Muscle layer of colon (tissue), 2 donors: ENCODE measurements around the gene SARM1.

Experiments
- H3K27ac ChIP-seq: one replicate; pipeline ENCODE4 v1.7.0; 2013; ENCODE audit warnings: low read depth, mild to moderate bottlenecking, low read length, moderate library complexity
- H3K27me3 ChIP-seq, 2 donors: one replicate each; pipeline ENCODE4 v1.7.0; 2013; ENCODE audit warnings: low read length in 2 of 2, mild to moderate bottlenecking in 2 of 2; ENCODE audit not compliant: insufficient read depth in 2 of 2, control insufficient read depth in 1 of 2
- H3K36me3 ChIP-seq: one replicate; pipeline ENCODE4 v1.7.0; 2013; ENCODE audit warnings: mild to moderate bottlenecking, low read length; ENCODE audit not compliant: insufficient read depth
- H3K4me1 ChIP-seq: one replicate; pipeline ENCODE4 v1.7.0; 2013; ENCODE audit warnings: mild to moderate bottlenecking, low read length; ENCODE audit not compliant: insufficient read depth
- H3K4me3 ChIP-seq, 2 donors: one replicate each; pipeline ENCODE4 v1.7.0; 2013; ENCODE audit warnings: low read length in 2 of 2, low read depth in 1 of 2, mild to moderate bottlenecking in 1 of 2, moderate library complexity in 1 of 2
- H3K9ac ChIP-seq: one replicate; pipeline ENCODE4 v1.7.0; 2013; ENCODE audit warnings: low read length
- H3K9me3 ChIP-seq: one replicate; pipeline ENCODE4 v1.7.0; 2013; ENCODE audit warnings: mild to moderate bottlenecking, low read length
- donor health status: abdominal sarcoma.
- donor health status: Adenocarcinoma of cecum.

Gene SARM1

GRCh38 chr17:28399808-28400207 lies 28.3 kb downstream of the SARM1 start:
- Histone ChIP-seq H3K27me3 (no peaks in the 10 kb centered on the region), H3K4me3 (no peak overlapping the region), H3K9me3 (no peaks in the 10 kb centered on the region), H3K4me1 (peaks cover 6% of the 10 kb centered on the region), H3K27ac (no peak overlapping the region), H3K9ac (no peak overlapping the region), H3K36me3 (peaks cover 45% of the 10 kb centered on the region)

GRCh38 chr17:28402224-28402630 lies 30.7 kb downstream of the SARM1 start:
- Histone ChIP-seq H3K27ac (no peak overlapping the region), H3K36me3 (peaks cover 31% of the 10 kb centered on the region), H3K9me3 (no peaks in the 10 kb centered on the region), H3K27me3 (no peaks in the 10 kb centered on the region), H3K9ac (no peak overlapping the region), H3K4me1 (peaks cover 19% of the 10 kb centered on the region), H3K4me3 (no peak overlapping the region)

- H3K9me3 ChIP-seq: no peaks in the 10 kb centered on the region
- H3K9ac ChIP-seq: no peak overlapping the region
- peaks cover 19% of the 10 kb centered on the region for H3K4me1 ChIP-seq
- H3K27ac ChIP-seq: no peak overlapping the region
- no peak overlapping the region for H3K4me3 ChIP-seq
- H3K27me3 ChIP-seq: no peaks in the 10 kb centered on the region
- H3K36me3 ChIP-seq: peaks cover 30% of the 10 kb centered on the region
Observed at GRCh38 chr17:28402844-28403243, 31.4 kb downstream of the SARM1 start.

- H3K4me1 ChIP-seq: peaks cover 19% of the 10 kb centered on the region
- H3K9ac ChIP-seq: no peak overlapping the region
- no peak overlapping the region for H3K27ac ChIP-seq
- H3K36me3 ChIP-seq: peaks cover 20% of the 10 kb centered on the region
- H3K4me3 ChIP-seq: no peak overlapping the region
- no peaks in the 10 kb centered on the region for H3K9me3 ChIP-seq
- H3K27me3 ChIP-seq: no peaks in the 10 kb centered on the region
Observed at GRCh38 chr17:28404007-28404406, 32.5 kb downstream of the SARM1 start.

- H3K9ac ChIP-seq: no peak overlapping the region
- H3K27me3 ChIP-seq: no peaks in the 10 kb centered on the region
- no peak overlapping the region for H3K4me3 ChIP-seq
- no peak overlapping the region for H3K27ac ChIP-seq
- peaks cover 15% of the 10 kb centered on the region for H3K36me3 ChIP-seq
- peaks cover 19% of the 10 kb centered on the region for H3K4me1 ChIP-seq
- H3K9me3 ChIP-seq: no peaks in the 10 kb centered on the region
Observed at GRCh38 chr17:28404461-28404811, 32.9 kb downstream of the SARM1 start.

GRCh38 chr17:28404812-28405570 lies 33.5 kb downstream of the SARM1 start:
- Histone ChIP-seq H3K4me1 (peaks cover 19% of the 10 kb centered on the region), H3K27ac (no peak overlapping the region)

GRCh38 chr17:28405632-28406472 lies 34.4 kb downstream of the SARM1 start, which contains the start of gene SLC46A1:
TSS of gene SLC46A1 (minus strand) at chr17:28406212. CDS start at chr17:28406114, 98 bp downstream.
- Histone ChIP-seq H3K27me3 (no peaks in the 10 kb centered on the region), H3K9me3 (no peaks in the 10 kb centered on the region), H3K27ac (peak within 1 kb of the TSS; percentile 55), H3K4me1 (peaks cover 19% of the 10 kb centered on the region), H3K36me3 (peaks cover 13% of the 10 kb centered on the region), H3K4me3 (peak within 1 kb of the TSS; percentile 81 to 82), H3K9ac (no peak within 1 kb of the TSS)

More at GRCh38 chr17:28404812-28405570, 33.5 kb downstream of the SARM1 start:
- peak overlapping the region; percentile 81 to 82 for H3K4me3 ChIP-seq
- peaks cover 13% of the 10 kb centered on the region for H3K36me3 ChIP-seq
- no peaks in the 10 kb centered on the region for H3K9me3 ChIP-seq
- no peak overlapping the region for H3K9ac ChIP-seq
- H3K27me3 ChIP-seq: no peaks in the 10 kb centered on the region

- Histone ChIP-seq H3K27me3 (no peaks in the 10 kb centered on the region), H3K36me3 (peaks cover 13% of the 10 kb centered on the region), H3K4me3 (peak overlapping the region; percentile 81 to 82), H3K9me3 (no peaks in the 10 kb centered on the region), H3K27ac (no peak overlapping the region), H3K9ac (no peak overlapping the region), H3K4me1 (peaks cover 19% of the 10 kb centered on the region)
Observed at GRCh38 chr17:28406473-28406814, 35.0 kb downstream of the SARM1 start.

- Histone ChIP-seq H3K9ac (no peak overlapping the region), H3K27me3 (no peaks in the 10 kb centered on the region), H3K9me3 (no peaks in the 10 kb centered on the region), H3K4me3 (no peak overlapping the region), H3K36me3 (peaks cover 5% of the 10 kb centered on the region), H3K4me1 (peaks cover 19% of the 10 kb centered on the region), H3K27ac (no peak overlapping the region)
Observed at GRCh38 chr17:28407130-28407973, 35.9 kb downstream of the SARM1 start.

GRCh38 chr17:28407974-28408306 lies 36.4 kb downstream of the SARM1 start:
- H3K4me1 ChIP-seq: peaks cover 19% of the 10 kb centered on the region
- H3K27ac ChIP-seq: no peak overlapping the region
- H3K36me3 ChIP-seq: peaks cover 1% of the 10 kb centered on the region
- H3K4me3 ChIP-seq: no peak overlapping the region
- H3K9ac ChIP-seq: no peak overlapping the region
- no peaks in the 10 kb centered on the region for H3K9me3 ChIP-seq
- H3K27me3 ChIP-seq: no peaks in the 10 kb centered on the region

GRCh38 chr17:28412099-28412498 lies 40.6 kb downstream of the SARM1 start:
- Histone ChIP-seq H3K36me3 (no peaks in the 10 kb centered on the region), H3K4me3 (no peak overlapping the region), H3K4me1 (no peaks in the 10 kb centered on the region), H3K27me3 (no peaks in the 10 kb centered on the region), H3K27ac (no peak overlapping the region), H3K9me3 (no peaks in the 10 kb centered on the region), H3K9ac (no peak overlapping the region)
